NCI-H2081 treated with DMSO at 0.1 percent for 48 hours (cell line): Measurements from ENCODE around the gene BDH2.

Experiments
- DNase-seq: peaks from one replicate; lab custom pipeline; 2025; lab: John Stamatoyannopoulos, UW

BDH2 gene

DNA sequence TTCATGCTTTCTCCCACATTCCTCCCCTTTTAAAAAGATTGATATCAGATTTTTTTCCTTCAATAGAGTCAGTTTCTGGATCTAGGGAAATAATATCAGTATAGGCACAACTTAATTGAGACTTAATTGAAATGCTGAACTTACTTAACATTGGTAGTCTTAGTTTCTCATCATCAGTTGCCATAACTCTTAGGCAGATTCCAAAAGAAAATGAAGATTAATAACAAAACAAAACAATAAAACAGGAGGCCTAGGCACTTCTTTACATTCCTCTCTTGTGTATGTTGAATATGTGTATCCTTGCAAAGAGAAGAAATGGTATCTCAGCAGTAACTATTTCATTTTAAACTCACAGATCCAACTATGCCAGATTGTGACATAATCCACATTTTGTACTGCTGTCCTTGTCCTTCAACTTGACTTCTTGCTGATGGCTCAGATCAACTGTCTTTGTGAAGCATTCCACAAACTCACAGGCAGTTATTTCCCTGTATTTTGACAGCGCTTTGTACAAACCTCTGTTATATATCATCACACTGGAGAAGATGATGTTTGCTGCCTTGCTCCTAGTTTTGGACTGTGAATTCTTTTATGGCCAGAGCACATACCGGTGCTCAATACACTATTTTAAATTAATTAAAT, 14.0 kb downstream of the BDH2 start:
- no peak for DNase-seq

DNA sequence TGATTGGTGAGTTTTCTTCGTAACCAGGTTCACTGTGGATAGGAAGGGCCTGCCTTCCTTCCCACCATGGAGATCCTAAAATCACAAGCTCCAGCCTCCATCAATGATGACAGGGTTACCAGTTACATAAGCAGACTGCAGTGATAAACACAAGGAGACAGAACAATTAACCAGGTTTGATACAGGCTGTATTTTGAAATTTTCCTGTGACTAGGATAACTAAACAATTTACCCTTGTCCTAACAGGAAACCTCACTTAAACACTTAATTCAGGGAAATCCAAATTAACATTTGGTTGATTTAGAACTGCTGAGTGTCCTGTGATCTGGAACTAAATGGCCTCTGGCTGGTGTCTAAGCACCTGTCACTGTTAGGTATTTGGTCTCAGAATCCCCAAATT, 20.0 kb downstream of the BDH2 start:
- DNase-seq, result no peak

DNA sequence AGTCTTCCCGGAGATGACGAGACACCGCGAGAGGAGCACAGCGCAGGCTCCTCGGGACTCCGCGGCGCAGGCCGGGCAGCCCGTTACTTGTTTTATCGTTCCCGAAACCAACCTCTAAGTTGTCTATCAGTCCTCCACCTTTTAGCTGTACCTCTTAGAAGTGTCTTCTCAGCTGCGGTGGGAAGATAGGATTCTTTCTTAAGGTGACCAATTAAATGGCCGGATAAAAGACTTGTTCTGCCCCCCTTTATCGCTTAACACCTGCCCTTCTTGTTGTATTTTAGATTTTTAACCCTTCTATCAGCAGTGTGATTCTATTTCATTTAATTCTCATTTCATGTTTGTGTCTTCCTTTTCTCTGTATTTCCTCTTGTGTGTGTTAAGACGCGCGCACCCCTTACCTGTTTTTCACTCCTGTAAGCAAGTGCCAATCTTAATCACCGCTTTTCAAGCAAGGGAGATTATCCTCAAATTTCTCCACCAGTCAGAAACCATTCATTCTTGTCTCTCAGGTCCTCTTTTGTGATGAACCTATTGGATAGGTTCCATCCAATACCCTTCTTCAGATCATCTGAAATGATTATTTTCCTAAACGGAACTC, 22.8 kb downstream of the BDH2 start, which contains the start of gene SLC9B2:
TSS of gene SLC9B2 (minus strand) at position 15 of the 601 bp plus-strand sequence. CDS start 9,211 bp downstream, outside the sequence.
- DNase-seq, result peak; percentile 9

GRCh38 chr4:103075894-103076746, 23.5 kb downstream of the BDH2 start:
- no peak for DNase-seq

- DNase-seq, result no peak
These were observed 24.2 kb downstream of the BDH2 start for GRCh38 chr4:103075435-103075893.

GRCh38 chr4:103074744-103075434, 24.7 kb downstream of the BDH2 start:
- no peak for DNase-seq

- DNase-seq, result no peak
These were observed 25.7 kb downstream of the BDH2 start for GRCh38 chr4:103073792-103074438.

GRCh38 chr4:103067841-103068547, 31.6 kb downstream of the BDH2 start:
- DNase-seq, result no peak

- no peak for DNase-seq
These were observed 39.0 kb downstream of the BDH2 start for GRCh38 chr4:103060453-103061148.

DNA sequence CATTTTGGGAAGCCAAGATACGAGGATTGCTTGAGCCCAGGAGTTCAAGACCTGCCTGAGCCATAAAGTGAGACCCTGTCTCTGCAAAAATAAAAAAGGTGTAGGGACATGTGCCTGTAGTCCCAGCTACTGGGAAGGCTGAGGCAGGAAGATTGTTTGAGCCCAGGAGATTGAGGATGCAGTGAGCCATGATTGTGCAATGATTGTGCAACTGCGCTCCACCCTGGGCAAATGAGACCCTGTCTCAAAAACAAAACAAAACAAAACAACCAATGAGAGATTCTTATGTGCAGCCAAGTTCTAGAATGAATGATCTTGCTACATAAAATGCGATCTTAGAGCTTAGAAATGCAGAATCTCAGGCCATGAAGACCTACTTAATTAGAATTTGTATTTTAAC, 45.6 kb downstream of the BDH2 start:
- DNase-seq, result no peak

- DNase-seq, result no peak
These were observed 46.9 kb downstream of the BDH2 start for GRCh38 chr4:103052779-103053178.

- DNase-seq, result no peak
These were observed 47.5 kb downstream of the BDH2 start for GRCh38 chr4:103052145-103052544.

DNA sequence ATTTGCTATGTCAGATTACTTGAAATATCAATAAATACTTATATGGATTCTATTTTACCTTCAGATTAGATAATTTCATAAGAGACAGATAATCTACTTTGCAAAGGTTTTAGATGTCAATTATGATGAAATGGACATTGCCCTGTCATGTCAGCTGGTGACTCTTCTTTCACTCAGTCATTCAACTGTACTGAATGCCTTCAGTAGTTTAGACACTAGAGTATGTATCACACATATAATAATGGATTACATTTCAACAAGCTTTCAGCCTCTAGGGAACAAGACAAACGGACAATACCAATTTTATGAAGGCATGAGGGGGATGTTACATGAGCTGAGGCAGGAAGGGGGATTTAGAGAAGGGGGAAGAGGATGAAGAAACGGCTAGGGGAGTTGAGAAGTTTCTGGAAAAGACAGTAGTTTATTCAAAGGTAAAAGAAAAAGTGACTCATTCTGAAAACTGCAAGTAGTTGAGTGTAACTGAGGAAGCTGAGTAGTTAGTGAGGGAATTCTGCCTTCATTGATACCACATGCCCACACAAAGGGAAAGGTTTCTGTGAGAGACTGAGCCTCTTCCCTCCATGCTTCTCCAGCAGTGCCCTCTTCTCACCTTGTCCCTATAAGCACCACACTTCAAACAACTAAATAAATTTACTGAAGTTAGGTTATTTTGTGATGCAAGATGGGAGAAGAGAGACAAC, 48.7 kb downstream of the BDH2 start:
- DNase-seq, result no peak

GRCh38 chr4:103046416-103047290, 53.0 kb downstream of the BDH2 start:
- no peak for DNase-seq

- DNase-seq, result no peak
These were observed 55.5 kb downstream of the BDH2 start for GRCh38 chr4:103044183-103044582.

- no peak for DNase-seq
These were observed 63.5 kb downstream of the BDH2 start for GRCh38 chr4:103036169-103036568.

DNA sequence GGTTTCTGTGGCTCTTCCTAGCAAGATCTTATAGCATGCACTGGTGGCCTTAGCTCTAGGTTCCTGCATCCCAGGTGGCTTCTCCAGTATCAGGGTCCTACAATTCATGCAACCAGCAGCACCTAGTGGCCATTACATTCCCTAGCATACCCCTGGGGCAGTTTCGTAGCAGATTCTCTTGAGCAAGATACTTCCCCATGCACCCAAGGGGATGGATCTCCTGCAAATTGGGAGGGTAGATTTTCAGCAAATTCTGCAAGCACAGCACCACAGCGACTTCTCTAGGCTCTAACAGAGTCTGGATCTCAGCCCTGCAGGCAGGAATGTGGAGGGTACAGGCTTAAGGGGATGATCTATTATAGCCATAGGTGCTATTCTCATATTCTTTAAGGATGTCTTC, 67.1 kb downstream of the BDH2 start:
- DNase-seq, result no peak

DNA sequence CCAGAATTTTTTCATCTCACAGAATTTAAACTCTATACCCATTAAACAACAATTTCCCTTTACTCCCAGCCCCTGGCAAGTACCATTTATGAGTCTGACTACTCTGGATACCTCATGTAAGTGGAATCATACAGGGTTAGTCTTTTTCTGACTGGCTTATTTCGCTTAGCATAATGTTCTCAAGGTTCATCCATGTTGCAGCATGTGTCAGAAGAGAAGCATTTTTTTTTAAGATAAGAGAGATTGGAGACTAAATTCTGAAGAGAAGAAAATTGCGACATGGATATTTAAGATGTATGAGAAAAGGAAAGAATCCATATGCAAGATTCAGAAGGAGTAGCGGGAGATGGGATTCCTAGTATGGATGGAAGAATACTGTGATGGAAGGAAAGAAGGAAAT, 68.8 kb downstream of the BDH2 start:
- DNase-seq, result no peak

DNA sequence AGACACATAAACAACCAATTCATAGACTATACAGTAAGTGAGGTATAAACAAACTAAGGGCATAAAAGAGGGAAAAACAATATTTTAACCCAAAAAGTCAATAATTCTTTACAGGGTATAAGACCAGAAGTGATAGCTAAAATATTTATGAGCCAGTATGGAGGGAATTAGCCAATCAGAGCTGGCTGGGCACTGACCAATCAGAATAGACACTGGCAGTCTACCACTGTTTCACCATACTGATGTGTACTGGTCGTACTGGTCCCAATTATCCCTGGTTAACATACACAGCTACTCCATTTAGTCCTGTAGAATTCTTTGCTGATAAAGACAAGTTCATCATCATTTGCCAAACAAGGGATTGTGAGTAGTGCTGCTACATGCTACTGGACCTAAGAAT, 70.3 kb downstream of the BDH2 start:
- no peak for DNase-seq
